Measurements from ENCODE around the gene TUSC2. TPM values are rescaled to one million over a fixed set of nuclear protein-coding genes. Genes with fewer than 3 reads are reported as not detected.

Gene TUSC2
- total RNA-seq, 2 donors from 2014 or later = 12.9 to 31.6 TPM

DNA sequence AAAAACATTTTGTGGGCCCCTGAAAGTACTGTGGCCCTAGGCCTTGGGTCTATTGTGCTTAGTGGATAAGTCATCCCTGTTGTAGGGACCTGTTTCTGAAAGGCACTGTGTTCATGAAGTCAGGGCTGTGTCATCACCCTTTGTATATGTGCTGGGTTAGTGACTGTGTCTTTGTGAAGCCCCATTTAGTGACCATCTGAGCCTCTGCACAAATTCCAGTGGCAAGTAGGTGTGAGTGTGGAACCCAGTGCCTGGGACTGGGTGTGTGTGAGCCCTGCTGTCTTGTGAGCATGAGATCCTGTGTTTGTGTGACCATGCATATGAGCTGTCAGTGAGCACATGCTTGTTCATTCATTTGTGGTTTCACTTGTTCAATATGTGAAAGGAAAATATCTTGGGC lies 23.4 kb downstream of the TUSC2 start:
- DNase-seq (no peak), ATAC-seq (no peak)
- TF ChIP-seq POLR2A (IDR thresholded peaks at IDR 0.05) = no peak
- TF ChIP-seq, protein P1, sequence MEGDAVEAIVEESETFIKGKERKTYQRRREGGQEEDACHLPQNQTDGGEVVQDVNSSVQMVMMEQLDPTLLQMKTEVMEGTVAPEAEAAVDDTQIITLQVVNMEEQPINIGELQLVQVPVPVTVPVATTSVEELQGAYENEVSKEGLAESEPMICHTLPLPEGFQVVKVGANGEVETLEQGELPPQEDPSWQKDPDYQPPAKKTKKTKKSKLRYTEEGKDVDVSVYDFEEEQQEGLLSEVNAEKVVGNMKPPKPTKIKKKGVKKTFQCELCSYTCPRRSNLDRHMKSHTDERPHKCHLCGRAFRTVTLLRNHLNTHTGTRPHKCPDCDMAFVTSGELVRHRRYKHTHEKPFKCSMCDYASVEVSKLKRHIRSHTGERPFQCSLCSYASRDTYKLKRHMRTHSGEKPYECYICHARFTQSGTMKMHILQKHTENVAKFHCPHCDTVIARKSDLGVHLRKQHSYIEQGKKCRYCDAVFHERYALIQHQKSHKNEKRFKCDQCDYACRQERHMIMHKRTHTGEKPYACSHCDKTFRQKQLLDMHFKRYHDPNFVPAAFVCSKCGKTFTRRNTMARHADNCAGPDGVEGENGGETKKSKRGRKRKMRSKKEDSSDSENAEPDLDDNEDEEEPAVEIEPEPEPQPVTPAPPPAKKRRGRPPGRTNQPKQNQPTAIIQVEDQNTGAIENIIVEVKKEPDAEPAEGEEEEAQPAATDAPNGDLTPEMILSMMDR (IDR thresholded peaks at IDR 0.05) = no peak
- Histone ChIP-seq H3K9me3 (no peaks in the 10 kb centered on the region), H3K4me3 (no peak overlapping the region), H3K36me3 (replicated peaks in 1 of 2; ENCODE audit: insufficient read depth in 1 of 2, low read depth in 2 of 2) (no peaks in the 10 kb centered on the region), H3K27ac (no peak overlapping the region), H3K4me1 (peaks cover 44% of the 10 kb centered on the region), H3K27me3 (no peaks in the 10 kb centered on the region)
- intact Hi-C loops (cut with DNase I) = no loop called here

DNA sequence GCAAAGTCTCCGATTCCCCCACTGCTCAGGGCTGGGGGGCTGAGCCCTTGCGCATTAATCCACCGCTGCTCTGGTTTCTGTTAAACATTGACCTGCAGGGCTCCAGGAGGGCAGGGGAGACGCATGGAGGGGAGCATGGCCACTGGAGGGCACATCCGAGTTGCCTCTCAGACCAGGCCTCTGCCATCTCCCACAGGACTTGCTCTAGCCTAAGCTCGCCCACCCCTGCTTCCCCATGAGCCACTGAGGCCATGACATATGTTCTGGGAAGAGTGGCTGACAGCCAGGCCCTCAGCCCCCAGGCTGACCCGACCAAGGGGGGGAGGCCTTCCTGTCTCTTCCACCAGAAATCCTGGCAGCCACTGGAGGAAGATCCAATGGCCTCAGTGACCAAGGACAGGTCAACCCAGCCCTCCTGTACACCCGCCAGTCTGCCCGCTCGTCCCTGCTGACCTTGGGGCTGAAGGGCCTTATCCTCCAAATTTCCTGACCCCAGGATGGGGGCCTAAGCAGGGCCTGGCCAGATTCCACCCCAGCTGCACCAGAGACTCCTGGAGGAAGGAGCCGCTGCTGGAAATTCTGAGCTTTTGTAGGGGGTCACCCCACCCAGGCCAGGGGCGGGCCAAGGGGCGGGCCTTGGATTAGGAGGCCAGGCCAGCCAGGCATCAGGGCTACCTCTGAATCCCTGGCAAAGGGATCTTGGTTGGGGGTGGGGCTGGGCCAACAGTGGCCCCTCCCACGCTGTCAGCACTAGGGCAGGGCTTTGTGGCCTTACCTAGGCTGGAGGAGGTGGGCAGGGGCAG lies 24.8 kb downstream of the TUSC2 start, which contains the start of gene HYAL1:
Gene HYAL1, minus strand, starts transcription at position 562 of the 803 bp plus-strand sequence. CDS start 618 bp downstream, outside the sequence.
- ATAC-seq (peak; percentile 16), DNase-seq (peak; percentile 68 to 79 (median 76))
- peak within 1 kb of the TSS; percentile 55 to 88 (median 86) for H3K27ac ChIP-seq
- intact Hi-C loops (cut with DNase I) = no loop called here
- WGBS, 2 donors = 57 to 100% methylated on average over 1 to 14 of the region's 14 CpGs
- H3K9me3 ChIP-seq = no peaks in the 10 kb centered on the region
- peaks cover 46% of the 10 kb centered on the region for H3K4me1 ChIP-seq
- H3K36me3 ChIP-seq (replicated peaks in 1 of 2; ENCODE audit: insufficient read depth in 1 of 2, low read depth in 2 of 2) = no peaks in the 10 kb centered on the region
- no peaks in the 10 kb centered on the region for H3K27me3 ChIP-seq
- H3K4me3 ChIP-seq = no peak within 1 kb of the TSS
- TF ChIP-seq POLR2A (IDR thresholded peaks at IDR 0.05) = peak; percentile 23 to 77 (median 66)
- TF ChIP-seq, protein P1 (IDR thresholded peaks at IDR 0.05) = peak in 4 of 7 experiments; percentile 21 to 34 (median 27)

DNA sequence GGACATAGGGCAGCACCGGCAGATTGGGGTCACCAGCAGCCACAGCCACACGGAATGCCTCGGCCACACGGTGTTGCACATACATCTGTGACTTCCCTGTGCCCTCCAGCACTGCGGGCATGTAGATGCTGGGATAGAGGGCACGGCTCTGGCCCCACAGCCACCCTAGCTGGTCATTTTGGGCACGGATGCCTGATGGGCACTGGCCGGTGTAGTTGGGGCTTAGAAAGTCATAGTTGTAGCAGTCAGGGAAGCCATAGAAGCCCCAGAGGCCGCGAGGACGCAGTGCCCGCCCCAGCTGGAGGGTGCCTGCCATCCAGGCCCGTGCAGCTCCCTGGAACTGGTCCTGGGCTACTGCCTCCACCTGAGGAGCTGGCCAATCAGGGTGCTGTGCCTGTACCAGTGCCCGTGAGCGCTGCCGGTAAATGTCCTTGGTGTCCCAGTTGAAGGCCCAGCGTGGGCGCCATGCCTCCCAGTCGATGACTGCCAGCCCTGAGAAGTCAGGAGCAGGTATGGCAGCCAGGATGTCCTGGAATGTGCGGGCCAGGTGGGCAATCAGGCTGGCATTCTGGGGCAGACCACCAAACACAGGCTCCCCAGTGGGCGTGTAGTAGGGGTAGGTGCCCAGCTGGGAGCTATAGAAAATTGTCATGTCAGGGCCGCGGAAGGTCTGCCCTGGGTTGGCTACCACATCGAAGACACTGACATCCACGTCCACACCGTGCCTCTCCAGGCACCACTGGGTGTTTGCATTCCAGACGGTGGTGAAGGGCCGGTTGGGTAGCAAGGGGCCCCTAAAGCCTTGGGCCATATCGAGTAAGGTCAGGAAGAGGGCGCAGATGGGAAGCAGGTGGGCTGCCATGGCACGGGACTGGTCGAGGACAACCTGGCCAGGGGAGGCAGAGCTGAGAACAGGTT lies 25.7 kb downstream of the TUSC2 start:
- H3K9me3 ChIP-seq = no peaks in the 10 kb centered on the region
- TF ChIP-seq POLR2A (IDR thresholded peaks at IDR 0.05) = no peak
- TF ChIP-seq, protein P1 (IDR thresholded peaks at IDR 0.05) = no peak
- DNase-seq (no peak), ATAC-seq (no peak)
- no peak overlapping the region for H3K4me3 ChIP-seq
- H3K27me3 ChIP-seq = no peaks in the 10 kb centered on the region
- no peaks in the 10 kb centered on the region for H3K36me3 ChIP-seq (replicated peaks in 1 of 2; ENCODE audit: insufficient read depth in 1 of 2, low read depth in 2 of 2)
- 81 to 85% methylated on average over 4 to 32 of the region's 32 CpGs for WGBS, 2 donors
- H3K27ac ChIP-seq = peak overlapping the region; percentile 55 to 88 (median 86)
- intact Hi-C loops (cut with DNase I) = no loop called here
- peaks cover 55% of the 10 kb centered on the region for H3K4me1 ChIP-seq

DNA sequence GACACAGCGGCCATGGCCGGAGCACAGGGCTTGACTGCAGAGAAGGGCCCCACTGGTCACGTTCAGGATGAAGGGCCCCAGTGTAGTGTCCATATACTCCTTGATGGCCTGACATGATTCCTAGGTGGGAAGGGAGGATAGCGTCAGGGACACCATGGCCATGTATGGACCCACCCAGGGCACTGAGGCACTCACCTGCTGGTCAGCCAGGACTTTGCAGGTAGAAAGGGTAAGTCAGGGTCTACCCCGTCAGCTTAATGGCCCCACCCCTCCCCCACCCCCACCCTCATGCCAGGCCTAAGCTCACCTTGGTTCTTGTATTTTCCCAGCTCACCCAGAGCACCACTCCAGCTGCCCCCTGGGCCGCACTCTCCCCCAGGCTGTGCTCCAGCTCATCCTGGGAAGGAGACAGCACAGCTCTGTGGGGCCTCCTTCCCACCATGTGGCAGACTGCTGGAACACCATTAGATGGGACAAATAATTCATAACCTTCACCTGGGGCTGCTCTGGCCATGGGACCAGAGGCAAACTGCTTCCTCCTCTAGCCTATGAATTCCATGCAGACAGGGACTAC lies 27.3 kb downstream of the TUSC2 start:
- DNase-seq (no peak), ATAC-seq (no peak)
- peak overlapping the region; percentile 65 to 91 (median 85) for H3K27ac ChIP-seq
- no peaks in the 10 kb centered on the region for H3K36me3 ChIP-seq (replicated peaks in 1 of 2; ENCODE audit: insufficient read depth in 1 of 2, low read depth in 2 of 2)
- H3K9me3 ChIP-seq = no peaks in the 10 kb centered on the region
- H3K27me3 ChIP-seq = no peaks in the 10 kb centered on the region
- peaks cover 58% of the 10 kb centered on the region for H3K4me1 ChIP-seq
- no peak for TF ChIP-seq POLR2A (IDR thresholded peaks at IDR 0.05)
- TF ChIP-seq, protein P1 (IDR thresholded peaks at IDR 0.05) = no peak
- H3K4me3 ChIP-seq = no peak overlapping the region
- 95 to 96% methylated on average over 4 to 6 of the region's 6 CpGs for WGBS, 2 donors
- intact Hi-C loops (cut with DNase I) = no loop called here
